HG03175 (cell line): ENCODE data around the gene LVRN.

ENCODE experiments used
- ATAC-seq: cut with Tn5 transposase; IDR thresholded peaks from one replicate; pipeline ENCODE4 v1.9.1; 2021; ENCODE audit warnings: mild to moderate bottlenecking, moderate library complexity; ENCODE audit not compliant: unreplicated experiment

The LVRN gene

DNA sequence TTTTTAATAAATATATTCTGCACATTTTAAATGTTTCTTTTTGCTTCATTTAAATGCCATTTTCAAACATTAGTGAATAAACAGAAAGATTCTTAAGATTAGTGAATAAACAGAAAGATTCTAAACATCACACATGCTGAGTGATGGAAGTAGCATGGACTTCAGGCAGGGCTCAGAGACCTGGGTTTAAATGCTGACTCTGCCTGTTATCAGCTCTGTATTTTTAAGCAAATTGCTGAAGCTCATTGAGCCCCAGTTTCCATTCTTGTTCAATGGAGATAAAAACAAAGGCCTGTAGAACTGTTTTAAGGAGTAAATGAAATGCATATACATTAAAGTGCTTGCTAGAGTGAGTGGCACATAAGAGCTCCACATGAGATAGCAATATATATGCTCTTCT is 8.1 kb upstream of the LVRN start:
- no peak for ATAC-seq

DNA sequence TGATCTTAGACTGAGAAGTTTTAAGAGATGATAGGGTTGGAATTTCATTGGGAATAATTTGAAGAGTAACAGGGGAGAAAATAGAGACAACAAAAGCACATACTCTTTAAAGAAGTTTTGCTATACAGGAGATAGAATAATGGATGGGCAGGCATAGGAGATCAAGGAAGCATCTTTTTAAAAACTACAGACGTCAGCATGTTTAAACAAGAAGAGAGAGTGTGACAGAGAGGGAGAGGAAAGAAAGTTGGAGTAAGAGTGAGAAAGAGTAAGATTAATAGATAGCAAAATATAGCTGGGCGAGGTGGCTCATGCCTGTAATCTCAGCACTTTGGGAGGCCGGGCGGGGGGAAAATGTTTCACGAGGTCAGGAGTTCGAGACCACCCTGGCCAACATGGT is 5.3 kb upstream of the LVRN start:
- ATAC-seq: no peak

DNA sequence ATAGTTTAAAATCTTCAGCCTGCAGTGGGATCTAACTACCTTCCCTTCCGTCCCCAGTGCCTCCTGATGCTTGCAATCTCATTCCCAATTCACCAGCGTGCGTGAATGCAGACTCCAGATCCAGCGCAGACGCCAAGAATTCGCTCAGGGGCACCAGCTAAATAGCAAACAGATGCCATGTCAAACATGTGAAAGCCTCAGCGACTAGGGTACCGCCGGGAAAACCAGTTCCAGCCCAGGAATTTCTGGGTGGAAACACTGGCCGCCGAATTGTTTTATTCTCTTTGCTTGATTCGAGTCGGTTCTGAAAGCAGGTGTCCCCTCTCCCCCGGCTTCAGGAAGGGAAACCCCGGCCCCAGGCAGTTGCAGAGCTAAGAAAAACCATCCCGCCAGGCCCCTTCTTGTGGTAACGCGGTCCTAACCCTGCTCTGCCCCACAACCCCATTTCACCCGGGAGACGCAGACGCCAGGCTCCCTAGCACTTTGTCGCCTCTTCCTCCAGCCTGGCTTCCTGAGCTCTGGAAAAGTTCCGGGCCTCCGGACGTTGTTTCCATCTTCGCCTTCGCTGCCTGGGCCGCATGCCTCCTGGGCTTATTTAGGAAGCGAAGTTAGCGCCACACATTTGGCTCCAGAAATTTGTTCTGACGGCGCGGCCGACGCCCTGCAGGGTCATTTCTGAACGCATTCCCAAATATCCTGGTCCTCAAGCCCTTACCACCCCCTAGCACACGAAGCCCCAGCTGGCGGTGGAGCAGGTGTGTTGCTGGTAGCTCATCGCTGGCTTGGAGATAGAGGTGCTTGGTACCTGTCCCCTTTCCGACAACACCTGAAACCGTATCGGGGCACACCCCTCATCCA is 665 bp upstream of the LVRN start:
- no peak for ATAC-seq

GRCh38 chr5:115962565-115963402 is 509 bp downstream of the LVRN start:
- ATAC-seq: no peak

GRCh38 chr5:115963566-115963965 is 1.3 kb downstream of the LVRN start:
- no peak for ATAC-seq

DNA sequence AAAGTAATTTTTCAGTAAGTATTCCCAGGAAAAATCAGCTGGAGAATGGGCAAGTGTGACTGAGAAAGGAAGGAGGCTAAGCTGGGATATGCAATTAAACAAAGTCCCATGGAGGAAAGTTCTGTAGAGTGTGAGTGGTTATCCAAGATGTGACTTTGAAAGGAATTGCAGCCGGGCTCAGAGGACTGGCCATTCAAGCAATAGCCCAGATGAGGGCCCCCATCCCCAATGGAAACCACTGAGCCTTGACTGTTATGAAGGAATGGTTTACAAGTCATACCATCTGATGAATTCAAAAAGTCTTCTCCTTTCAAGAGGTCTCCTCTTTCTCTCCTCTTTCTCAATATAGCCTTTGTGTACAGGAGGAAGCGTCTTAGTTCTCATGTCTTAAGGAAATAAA is 6.5 kb downstream of the LVRN start:
- no peak for ATAC-seq

DNA sequence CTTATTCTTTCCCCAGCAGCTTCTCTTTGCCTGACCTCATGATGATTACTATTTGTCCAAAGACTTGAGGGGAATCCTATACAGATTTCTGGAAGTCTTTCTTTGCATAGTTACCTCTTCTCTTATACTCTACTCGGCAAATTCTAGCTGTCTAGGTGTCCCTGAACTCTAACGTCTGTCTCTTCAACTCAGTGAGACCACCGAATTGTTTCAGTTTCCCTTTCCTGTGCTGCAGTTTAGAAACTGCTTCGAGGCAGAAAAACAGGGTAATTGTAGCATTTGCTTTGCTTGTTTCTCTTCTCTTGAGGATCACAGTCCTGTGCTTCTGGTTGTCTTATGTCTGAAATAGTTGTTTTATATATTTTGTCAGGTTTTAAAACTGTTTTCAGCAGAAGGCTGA is 14.8 kb downstream of the LVRN start:
- peak; percentile 89 for ATAC-seq

DNA sequence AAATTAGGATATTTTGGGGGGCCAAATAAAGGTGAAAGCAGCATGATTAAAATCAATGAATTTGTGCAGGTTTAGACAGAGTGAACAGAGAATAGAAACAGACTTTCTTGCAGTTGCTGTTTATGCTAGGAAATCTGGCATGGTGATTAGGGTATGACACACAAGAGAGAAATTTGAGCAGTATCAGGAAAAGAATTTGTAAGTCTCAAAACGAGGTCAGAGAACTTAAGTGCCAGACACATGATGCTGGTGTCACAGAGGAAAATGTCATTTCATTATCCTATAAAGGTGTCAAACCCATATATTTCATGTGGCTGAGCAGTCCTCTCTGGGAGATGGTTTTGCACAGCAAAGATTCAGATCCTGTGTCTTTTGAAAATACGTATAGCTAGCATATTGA is 15.7 kb downstream of the LVRN start:
- ATAC-seq: no peak

DNA sequence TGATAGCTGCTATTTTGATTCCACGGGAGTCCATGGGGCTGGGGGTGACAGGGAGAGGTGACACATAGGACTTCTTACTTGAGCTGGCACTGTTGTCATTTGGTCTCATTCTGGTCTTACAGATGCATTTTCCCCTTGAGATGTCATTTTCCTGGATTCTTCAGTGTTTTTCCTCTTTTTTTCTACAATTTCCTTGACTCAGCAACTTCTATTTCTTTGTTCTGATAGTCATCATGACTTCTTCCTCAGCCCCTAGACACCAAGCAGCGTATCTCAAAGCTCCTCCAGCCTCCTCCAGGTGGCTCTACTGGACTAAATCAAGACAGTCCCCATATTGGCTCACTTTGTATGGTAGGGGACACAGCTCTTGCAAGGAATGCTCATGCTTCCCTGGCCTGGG is 16.5 kb downstream of the LVRN start:
- no peak for ATAC-seq

GRCh38 chr5:115979201-115980041 is 17.1 kb downstream of the LVRN start:
- ATAC-seq: no peak

- no peak for ATAC-seq
These were observed 21.2 kb downstream of the LVRN start for GRCh38 chr5:115983519-115983918.

- no peak for ATAC-seq
These were observed 23.8 kb downstream of the LVRN start for GRCh38 chr5:115985802-115986757.

- no peak for ATAC-seq
These were observed 25.7 kb downstream of the LVRN start for GRCh38 chr5:115988002-115988401.

GRCh38 chr5:115992848-115993350 is 30.6 kb downstream of the LVRN start:
- ATAC-seq: no peak

GRCh38 chr5:115995351-115995750 is 33.1 kb downstream of the LVRN start:
- no peak for ATAC-seq

GRCh38 chr5:116002116-116002906 is 40.0 kb downstream of the LVRN start:
- ATAC-seq: no peak

GRCh38 chr5:116004248-116004647 is 42.0 kb downstream of the LVRN start:
- no peak for ATAC-seq

DNA sequence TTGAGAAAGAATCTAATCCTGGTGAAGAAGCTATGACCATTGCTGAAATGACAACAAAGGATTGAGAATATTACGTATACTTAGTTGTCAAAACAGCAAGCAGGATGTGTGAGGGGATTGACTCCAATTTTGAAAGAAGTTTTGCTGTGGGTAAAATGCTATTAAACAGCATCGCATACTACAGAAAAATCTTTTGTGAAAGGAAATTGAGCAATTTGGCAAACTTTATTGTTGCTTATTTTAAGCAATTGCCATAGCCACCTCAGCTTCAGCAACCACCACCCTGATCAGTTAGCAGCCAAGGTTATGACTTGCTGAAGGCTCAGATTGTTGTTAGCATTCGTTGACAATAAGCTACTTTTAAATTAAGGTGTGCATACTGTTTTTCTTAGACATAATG is 47.5 kb downstream of the LVRN start:
- no peak for ATAC-seq

DNA sequence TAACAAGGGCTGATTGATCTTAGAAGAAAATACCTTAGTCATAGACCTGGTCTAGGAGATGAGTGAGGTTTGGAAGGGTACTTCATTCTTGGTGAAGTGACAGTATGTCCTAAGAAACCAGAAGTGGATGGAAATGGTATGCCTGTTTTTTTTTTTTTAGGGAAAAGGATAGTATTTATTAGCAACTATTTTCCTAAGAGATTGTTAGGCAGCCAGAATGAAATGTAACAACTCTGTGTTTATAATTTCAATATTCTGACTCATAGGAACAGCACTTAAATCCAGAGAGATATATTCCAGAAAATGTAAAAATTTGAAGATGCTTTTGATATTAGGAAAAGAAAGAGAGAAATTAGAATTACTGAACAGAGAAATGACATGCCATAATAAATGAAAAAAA is 48.8 kb downstream of the LVRN start:
- ATAC-seq: no peak
